A204.1 (cell line): Measurements from ENCODE around the gene NKIRAS2.
"Not testable (repeated sequence)": the region's sequence is repeated elsewhere in the genome, so short reads cannot be mapped to it uniquely, and the experiment has no call there.

ENCODE experiments used
- FAIRE-seq: peaks from 2 replicates; lab custom pipeline; 2012; peaks lifted over from hg19 to GRCh38; lab: Jason Lieb, UNC

NKIRAS2 gene

GRCh38 chr17:42000413-42001133 lies 19.3 kb upstream of the NKIRAS2 start:
- FAIRE-seq = no peak

DNA sequence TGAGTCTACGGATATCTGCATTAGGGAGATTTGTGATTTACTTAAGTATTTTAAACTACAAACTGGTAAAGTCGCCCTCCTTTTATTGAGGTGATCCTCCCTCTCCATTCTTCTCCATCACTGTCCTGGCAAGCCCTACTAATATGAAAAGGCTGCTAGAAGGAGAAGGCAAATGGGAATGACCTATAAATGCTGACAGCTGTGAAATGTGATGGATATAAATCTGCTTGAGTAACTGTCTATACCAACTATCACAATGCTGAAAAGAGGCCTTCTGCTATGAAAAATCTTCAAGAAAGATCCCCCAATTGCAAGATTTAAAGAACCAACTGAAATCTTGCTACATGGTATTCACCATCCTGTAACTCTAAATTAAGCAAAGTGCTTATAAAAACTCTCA lies 18.2 kb upstream of the NKIRAS2 start:
- FAIRE-seq = no peak

DNA sequence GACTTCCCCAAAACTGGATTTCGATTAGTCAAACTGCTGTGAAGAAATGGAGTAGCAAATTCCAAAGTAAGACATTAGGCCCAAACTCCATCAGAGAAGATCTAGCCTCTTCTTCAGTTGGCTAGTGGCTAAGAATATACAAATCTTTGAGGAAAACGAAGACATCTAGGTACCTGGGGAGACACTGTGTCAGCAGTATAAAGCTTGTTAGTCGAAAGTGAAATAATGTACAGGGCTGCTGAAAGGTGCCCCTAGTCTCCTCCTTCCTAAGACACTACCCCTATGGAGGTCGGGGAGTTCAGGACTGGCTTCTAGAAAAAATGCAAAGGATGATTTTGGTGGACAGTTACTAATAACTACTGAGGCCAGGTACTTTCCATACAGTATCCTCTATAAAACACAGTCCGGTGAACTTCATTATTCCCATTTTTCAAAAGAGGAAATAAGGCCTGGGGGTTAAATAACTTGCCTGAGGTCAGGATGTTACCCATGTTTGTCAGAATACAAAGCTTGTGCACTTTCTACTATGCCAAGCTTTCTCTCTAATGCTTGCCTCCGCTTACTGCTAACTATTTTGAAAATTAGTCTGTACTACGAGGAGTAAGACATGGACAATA lies 17.6 kb upstream of the NKIRAS2 start:
- FAIRE-seq = no peak

DNA sequence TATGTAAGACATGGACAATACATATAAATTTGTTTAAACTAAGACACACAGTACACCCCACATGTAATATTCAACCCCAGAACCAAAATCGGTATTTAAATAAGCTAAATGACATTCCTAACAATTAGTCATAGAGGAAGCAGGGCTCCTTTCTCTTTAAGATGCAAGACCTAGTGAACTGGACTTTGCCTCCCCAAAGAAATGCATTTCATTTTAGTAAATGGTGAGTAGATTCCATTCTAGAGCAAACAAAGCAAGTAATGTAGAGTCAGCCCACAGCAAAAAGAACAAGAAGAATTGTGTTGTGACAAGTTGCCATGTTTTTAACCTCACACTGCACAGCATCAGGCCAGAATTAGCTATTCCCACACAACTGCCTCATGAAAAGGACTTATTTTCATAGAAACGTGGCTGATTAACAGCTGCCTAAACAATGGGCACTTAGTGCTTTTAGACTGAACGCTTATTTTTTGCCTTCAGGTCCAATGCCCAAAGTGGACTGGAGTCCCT lies 17.0 kb upstream of the NKIRAS2 start:
- no peak for FAIRE-seq

DNA sequence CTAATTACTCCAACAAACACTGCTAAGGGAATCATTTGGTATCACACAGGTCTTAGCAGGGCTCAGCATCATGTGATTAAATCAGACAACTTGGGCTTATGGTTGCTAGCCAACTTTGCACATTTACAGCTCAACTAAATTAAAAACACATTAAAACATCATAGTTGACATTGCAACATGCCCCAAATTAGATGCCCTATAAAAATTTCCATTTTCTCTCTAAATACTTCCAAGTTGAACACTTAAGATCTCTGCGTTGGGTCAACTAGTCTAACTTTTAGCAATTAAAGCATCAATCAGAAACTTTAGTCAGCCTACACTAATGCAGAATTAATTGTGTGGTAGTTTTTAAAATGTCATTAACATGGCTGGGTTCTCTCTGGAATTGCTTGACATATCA lies 14.7 kb upstream of the NKIRAS2 start:
- FAIRE-seq = no peak

GRCh38 chr17:42009170-42009569 lies 10.7 kb upstream of the NKIRAS2 start:
- FAIRE-seq = no peak

DNA sequence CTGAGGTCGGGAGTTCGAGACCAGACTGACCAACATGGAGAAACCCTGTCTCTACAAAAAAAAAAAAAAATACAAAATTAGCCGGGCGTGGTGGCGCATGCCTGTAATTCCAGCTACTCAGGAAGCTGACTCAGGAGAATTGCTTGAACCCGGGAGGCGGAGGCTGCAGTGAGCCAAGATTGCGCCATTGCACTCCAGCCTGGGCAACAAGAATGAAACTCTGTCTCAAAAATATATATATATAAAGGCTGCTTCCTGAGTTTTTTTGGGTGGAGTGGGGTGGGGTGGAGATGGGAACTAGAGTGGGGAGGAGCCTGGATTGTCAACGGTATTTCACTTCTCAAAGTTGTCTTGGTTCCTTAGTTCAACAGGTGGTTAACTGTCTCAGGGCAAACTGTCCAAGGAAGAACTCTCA lies 9.6 kb upstream of the NKIRAS2 start:
- not testable (repeated sequence) for FAIRE-seq

GRCh38 chr17:42010898-42011516 lies 8.9 kb upstream of the NKIRAS2 start:
- no peak for FAIRE-seq

- not testable (repeated sequence) for FAIRE-seq
Observed at GRCh38 chr17:42012363-42012762, 7.5 kb upstream of the NKIRAS2 start.

DNA sequence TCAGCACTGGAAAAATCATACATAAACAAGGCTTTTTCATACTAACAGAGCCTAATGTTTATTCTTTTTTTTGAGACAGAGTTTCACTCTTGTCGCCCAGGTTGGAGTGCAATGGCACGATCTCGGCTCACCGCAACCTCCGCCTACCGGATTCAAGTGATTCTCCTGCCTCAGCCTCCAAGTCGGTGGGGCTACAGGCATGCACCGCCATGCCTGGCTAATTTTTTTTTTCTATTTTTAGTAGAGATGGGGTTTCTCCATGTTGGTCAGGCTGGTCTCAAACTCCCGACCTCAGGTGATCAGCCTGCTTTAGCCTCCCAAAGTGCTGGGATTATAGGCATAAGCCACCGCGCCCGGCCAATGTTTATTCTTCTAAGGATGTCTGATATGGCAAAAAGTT lies 6.2 kb upstream of the NKIRAS2 start:
- not testable (repeated sequence) for FAIRE-seq

- no peak for FAIRE-seq
Observed at GRCh38 chr17:42016411-42016831, 3.5 kb upstream of the NKIRAS2 start.

DNA sequence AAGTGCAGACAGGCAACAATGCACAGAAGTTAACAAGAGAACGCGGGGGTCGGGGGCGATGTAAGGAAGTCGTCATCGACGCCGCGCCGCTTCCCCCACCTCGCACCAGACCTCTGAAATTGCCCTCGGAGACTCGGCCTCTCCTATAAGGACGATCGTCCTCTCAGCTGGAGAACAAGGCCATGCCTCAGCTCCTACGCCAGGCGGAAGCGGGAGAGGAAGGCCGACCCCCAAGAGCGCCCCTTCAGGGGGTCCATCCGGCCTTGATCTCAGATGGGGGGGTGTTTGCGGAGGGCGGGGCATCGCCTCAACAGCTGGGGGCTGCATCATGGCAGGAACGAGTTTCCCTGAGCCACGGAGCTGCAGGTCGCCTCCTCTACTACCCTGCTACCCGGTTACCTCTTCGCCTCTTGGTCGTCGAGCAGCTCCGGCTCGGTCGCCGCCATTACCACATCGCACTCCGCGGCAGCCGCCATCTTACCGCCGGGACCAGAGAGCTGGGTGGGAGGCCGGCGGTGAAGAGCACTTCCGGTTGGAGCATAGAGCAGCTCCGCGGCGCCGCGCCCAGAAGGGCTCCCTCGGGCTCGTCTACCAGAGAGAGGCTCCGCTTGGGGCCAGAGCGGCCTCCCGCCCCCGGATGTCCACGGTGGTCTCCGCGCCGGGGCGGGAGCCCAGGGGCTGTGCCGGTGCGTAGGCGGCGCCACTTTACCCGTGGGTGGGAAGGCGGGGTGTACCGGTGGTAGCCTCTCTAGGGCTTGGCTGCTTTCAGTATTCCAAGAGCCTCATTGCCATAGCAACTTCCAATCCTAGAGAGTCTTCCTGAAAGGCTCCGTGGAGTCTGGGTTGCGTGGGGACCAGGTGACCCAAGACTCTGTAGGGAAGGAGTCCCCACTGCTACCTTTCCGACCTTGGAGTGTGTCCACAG lies 2.7 kb upstream of the NKIRAS2 start, which contains the start of gene DNAJC7:
TSS of gene DNAJC7 (minus strand) at position 499 of the 925 bp plus-strand sequence. CDS start at position 476, 23 bp downstream.
- FAIRE-seq = no peak

DNA sequence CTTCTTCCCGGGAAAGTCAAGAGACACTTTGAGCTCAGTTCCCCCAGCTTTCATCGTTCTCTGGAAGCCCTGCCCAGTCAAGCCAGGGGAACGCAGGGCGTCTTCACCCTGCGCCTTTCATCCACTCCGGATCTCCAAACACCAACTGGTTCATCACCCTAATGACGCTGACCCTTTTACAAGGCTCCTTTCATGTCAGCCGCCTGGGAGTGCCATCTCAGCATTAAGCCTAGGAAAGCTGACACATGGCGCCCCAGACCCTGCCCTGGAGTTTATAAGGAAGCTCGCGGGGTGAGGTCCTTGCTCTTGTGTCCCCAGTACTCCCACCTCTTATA lies 2.1 kb upstream of the NKIRAS2 start:
- no peak for FAIRE-seq

GRCh38 chr17:42018339-42018738 lies 1.6 kb upstream of the NKIRAS2 start:
- no peak for FAIRE-seq

DNA sequence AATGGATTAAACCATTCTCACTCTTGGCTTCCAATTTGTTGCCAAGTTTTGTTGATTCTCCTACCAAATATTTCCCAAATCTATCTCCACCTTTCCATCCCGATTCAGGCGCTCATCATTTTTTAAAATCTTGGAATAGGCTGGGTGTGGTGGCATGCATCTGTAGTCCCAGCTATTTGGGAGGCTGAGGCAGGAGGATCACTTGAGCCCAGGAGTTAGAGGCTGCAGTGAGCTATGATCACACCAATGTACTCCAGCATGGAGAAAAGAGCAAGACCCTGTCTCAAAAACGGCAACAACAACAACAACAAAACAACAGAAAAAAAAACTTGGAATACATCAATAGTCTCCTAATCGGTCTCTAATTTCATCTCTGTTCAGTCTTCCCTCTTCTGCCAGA lies 902 bp upstream of the NKIRAS2 start:
- no peak for FAIRE-seq

- not testable (repeated sequence) for FAIRE-seq
Observed at GRCh38 chr17:42020845-42021244, 955 bp downstream of the NKIRAS2 start.

DNA sequence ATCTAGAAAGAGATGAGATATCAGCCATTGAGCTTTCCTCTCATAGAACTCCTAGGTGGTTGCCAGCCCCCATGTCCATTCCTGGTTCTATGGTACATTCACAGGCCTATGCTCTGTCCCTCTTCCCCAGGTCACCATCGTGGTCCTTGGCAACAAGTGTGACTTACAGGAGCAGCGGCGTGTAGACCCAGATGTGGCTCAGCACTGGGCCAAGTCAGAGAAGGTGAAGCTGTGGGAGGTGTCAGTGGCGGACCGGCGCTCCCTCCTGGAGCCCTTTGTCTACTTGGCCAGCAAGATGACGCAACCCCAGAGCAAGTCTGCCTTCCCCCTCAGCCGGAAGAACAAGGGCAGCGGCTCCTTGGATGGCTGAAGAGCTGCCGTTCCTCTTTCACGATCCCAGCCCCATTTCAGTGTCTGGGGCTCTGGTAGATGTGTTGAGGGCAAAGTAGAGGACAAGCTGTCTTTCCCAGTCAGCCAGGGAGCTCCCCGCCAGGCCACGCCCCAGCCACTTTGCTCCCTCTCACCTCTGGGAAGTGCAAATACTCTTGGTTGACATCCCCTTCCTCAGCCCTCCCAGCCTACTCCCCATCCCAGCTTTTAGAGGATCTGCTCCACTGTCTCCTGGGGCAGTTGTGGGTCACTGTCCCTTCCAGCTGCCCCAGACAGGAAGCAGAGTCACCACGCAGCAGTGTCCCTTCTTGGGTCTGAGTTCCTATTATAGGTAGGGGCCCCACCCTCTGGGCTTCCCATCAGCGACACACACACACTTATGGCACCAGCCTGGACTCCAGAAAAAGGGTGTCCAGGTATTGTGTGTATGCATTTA lies 3.8 kb downstream of the NKIRAS2 start:
- no peak for FAIRE-seq

DNA sequence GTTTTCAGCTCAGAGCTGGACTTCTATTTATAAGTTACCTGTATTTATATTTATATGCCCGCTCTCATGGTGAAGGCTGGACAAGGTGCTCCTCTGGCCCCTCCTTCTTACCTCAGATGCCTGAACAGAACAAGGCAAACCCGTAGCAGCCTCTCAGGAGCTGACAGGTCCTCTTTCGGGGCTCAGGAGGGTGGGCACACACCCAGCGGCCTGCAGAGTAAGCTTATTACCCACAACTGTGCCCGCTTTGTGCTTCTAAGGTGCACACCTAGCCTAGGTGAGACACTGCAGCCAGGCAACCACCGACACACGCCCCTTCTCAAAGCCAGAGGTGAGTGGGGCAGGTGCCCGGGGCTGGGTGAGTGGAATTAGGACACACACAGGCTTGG lies 5.3 kb downstream of the NKIRAS2 start:
- FAIRE-seq = no peak

GRCh38 chr17:42025936-42026335 lies 6.0 kb downstream of the NKIRAS2 start:
- no peak for FAIRE-seq

- no peak for FAIRE-seq
Observed at GRCh38 chr17:42026857-42027589, 7.1 kb downstream of the NKIRAS2 start.

GRCh38 chr17:42027590-42027889 lies 7.7 kb downstream of the NKIRAS2 start:
- no peak for FAIRE-seq
